Stimulated activated CD8-positive, alpha-beta memory T cell treated with anti-CD3 and anti-CD28 coated beads, Interleukin-7, amount 100 ng/mL, for 1 hour (primary cell): ENCODE results near the gene SOBP.

Source experiments
- DNase-seq, 2 donors: peaks; one replicate each; pipeline ENCODE4 v3.0.0-alpha.2; 2020; ENCODE audit warnings: low read depth in 2 of 2

The SOBP gene

DNA sequence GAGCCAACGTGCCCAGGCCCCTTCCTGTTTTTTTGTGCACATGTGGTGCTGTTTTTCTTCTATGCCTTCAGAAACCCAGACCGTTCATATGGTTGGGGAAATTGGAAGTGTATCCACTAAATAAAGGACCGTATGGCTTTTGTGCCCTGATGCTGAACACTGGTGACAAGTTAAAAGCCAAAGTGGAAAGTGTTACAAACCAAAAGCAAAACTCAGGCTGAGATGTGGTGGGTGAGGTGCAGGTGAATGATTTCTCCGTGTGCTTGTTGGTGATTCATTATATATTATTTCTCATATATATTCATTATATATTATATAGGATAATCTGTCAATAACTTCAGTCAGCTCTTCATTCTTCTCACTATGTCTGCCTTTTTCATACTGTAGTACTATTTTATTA is 148.6 kb downstream of the SOBP start:
- no peak for DNase-seq

DNA sequence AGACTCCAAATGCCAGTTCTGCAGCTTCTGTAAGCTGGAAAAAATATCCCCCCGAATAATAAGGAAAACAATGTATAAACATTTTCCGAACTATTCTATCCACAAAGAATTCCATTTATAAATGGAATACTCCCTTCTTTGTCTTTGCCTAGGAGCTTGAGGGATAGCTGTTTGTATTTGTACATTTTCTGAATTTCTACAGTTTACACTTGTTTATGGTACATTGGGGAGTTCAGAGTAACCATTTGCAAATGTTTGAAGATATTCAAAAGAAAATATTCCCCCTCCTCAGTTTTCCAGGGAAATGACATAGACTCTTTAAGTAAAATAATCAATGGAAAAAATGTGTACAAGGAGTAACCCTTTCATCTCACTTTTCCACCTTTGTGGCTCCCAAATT is 149.6 kb downstream of the SOBP start:
- DNase-seq = no peak

DNA sequence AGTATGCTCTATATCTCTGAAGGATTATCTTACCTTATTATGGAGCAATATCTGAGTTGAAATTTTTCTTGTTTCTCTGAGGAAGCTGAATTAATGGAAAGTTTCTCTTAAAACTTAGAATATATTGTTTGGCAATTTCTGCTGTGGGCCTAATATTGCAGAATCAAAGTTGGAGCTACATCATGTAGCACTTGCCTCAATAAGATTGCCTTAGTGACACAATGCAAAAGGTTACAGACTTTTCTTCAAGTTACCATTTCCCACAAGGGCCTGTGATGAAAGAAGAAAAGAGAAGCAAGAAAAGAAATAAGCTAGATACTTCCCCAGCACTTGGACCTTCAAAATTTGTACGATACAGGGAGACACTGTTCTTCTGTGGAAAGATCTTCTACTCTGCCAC is 151.2 kb downstream of the SOBP start:
- DNase-seq = no peak

DNA sequence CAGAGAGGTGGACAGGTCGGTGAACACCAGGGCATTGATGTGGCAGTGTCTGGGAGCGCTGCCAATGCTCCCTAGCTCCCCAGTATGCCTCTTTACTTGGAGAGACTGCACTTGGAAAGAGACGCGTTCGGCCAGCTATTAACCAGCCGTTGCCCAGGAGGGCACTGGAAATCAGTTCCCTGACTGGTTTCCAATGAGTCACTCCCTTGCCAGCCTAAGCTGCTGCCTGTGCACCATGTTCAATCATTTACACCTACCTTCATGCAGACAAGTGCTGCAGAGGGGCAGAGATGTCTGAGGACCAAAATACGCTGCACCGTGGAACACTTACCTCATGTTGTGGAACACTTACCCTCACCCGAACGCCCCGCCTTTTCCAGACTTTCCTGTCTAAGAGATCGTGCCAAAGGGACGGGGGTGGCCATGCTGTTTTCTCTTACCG is 151.6 kb downstream of the SOBP start:
- no peak for DNase-seq

DNA sequence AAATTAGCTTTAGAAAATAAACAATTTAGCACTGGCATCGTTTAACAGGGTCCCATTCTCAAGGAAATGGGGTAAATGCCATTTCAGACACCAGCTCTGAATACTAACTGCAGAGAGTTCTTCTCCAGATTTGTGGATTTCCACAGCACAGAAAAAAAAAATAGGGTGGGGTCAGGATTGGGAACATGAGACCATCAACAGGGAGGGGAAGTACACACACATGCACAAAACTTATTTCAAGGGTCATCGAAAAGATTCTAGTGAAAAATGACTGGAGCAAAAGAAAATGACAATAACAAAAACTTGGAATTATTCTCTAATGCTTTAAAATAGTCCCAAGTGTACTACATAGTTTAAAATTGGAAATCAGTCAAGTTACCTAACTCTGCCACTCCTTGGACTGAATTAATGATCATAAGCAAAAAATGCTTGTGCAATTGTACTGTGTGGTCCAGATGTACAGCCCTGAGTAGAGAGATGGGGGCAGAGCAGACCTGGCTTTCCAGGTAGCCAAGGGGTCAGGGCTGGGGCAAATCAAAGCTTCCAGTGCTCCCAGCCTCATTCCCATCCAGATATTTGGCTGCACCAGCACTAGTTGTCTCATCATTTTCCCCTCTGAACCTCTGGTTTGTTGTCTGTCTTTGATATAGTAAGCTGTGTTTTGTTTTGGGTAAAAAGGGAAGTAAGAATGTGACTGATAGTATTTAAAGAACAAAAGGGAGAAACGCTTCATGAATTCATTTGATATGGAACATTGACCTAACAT is 152.4 kb downstream of the SOBP start:
- DNase-seq = no peak

DNA sequence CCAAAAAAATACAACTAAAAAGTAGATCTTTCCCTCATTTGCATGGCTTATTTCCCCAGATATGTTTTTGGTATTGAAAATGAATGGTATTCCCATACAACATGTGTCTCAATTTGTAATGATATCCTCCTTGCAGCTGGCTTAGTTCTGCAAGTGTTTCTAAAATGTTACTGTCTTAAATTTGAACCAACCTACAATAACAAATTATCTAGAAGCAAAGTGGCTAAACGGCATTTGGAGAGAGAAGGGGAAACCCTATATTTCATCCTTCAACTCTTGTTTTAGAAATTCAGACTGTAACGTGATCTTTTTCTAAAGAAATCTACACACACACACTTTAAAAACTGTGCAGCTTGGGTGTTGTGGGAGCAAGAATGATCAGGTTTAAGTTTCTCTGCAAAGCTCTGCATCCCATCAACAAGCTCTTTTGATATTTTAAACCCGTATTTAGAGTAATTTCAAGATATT is 153.0 kb downstream of the SOBP start:
- no peak for DNase-seq

DNA sequence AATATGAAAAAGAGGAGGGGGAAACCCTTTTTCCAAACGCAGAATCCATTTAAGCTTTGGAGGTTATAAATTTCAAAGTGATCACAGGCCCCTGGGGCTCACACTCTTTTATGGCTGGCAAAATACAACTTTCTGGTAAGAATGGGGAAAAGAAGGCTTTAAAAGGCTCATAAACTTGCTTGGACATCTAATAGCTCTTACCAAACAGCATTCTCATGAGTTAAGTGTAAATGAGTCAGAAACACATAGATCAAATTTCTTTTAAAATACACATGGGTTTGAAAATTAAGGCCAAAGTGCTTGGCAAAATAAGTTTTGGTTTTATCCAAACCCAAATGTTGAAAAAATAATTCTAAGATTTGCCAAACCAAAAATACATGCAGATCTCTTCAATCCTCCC is 154.6 kb downstream of the SOBP start:
- no peak for DNase-seq

DNA sequence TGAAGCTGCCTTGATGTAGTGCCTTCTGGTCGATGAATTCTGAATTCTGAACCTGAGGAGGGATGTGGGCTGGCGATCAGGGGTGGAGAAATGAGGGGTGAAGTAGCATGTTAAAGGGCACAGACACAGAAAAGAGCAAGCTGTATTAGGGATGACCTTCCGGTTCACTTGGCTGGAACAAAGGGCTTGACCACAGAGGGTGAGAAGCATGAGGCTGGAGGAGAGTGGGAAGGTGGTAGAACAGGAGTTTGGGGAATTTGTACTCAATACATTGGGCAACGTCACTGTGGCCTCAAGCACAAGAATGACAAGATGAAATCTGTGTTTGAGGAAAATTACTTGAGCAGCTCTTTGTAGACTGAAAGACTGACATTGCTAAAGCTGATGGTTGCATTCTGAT is 155.8 kb downstream of the SOBP start:
- DNase-seq = no peak

DNA sequence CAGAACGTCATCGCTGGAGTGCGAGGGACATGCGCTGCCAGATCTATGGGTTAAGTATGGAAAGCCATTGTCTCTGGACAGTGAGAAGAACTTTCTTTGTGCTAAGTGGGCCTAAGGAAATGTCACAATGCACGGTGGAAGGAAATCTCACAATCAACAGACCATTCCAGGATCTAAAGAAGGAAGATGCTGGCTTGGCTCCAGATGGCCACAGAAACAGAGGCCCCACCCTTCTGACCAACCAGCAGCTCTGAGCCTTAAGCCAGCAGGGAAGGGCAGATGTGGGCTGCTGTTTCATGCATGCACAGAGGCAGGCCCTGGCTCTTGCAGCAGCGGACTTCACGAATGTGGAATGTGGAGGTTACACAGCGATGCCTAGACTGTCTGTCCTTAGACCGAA is 156.3 kb downstream of the SOBP start:
- no peak for DNase-seq

DNA sequence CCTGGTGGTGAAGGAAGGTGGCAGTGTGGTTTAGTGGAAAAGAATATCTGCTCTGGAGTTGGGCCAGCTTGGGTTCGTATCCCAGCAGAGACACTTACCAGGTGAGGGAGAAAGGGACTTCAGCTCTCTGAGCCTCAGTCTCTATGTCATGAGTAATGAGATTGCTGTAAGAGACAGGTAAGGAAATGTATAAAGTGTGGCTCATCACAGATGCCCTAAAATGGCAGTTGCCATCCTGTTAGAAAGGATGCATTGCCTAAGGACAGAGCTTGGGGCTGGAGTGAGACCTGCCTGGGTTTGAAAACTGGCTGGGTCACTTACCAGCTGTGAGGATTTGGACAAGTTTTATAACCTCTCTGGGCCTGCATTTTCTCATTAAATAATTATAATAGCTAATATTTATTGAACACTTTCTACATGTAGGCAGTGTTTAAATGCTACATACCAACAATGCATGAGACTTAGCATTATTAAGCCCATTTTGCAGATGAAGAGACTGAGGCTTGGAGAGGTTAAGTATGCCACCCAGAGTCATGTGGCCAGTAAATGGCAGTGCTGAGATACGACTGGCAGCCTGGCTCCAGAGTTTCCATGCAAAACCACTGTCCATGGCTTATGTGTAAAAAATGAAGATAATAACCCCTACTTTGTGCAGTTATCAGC is 157.0 kb downstream of the SOBP start:
- no peak for DNase-seq

DNA sequence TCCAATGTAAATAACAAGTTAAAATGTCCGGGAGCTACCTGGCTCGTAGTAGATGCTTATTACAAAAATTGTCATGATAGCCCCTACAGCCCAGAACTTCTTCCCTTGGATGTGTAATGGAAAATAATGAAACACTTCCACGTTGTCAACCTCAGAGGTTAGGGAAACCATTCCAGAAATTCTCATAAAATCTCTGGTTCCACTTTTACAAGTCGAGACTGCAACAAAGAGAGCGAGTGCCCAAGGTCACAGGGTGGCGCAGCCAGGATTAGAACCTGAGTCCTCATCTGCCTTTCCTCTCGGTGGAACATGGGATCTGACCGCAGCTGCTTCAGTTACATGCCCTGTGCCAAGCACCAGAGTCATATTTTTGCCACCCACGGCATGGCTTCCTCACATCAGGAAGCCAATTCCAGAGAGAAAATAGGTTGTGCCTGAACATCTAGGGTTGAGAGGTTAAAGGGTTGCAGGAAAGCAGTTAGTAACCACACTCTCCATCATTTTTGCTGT is 157.6 kb downstream of the SOBP start:
- no peak for DNase-seq

DNA sequence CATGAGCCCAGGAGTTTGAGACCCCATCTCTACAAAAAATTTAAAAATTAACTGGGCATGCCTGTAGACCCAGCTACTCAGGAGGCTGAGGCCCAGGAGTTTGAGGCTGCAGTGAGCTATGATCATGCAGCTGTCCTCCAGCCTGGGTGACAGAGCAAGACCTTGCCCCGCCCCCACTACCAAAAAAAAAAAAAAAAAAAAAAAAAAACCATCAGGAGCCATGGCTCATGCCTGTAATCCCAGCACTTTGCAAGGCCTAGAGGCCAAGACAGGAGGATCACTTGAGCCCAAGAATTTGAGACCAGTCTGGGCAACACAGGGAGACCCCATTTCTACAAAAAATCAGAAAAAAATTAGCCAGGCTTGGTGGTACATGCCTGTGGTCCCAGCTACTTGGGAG is 159.1 kb downstream of the SOBP start:
- DNase-seq = no peak

DNA sequence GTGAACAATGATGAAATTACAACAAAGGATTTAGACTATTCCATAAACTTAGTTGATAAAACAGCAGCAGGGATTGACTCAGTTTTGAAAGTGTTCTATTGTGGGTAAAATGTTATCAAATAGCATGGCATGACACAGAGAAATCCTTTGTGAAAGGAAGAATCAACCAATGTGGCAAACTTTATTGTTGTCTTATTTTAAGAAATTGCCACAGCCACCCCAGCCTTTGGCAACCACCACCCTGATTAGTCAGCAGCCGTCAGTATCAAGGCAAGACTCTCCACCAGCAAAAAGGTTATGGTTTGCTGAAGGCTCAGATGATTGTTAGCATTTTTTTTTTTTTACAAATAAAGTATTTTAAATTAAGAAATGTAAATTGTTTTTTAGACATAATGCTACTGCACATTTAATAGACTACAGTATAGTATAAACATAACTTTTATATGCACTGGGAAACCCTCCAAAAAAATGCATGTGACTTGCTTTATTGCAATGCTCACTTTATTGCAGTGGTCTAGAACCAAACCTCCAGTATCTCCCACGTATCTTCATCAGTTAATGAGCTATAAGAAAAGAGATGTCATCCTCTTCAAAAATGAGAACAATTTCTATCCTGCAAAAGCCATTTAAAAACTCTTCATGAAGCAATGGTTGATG is 162.7 kb downstream of the SOBP start:
- no peak for DNase-seq

DNA sequence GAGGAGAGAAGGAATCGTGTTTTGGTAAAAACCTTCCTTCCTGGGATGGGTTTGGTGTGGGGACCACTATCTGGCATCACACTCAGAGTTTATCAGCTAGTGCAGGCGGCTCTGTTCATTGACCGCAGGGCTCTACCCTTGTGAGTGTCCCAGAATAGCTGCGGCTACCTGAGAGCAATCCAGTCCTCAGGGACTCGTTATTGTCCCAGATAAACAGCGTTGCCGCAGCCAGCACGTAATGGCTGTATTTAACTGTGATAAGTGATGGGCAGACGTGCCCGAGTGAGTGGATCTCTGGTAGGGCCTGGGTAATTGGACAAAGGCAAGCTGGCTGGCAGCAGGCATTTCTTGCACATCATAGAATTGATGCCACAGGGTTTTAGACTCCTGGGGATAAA is 163.3 kb downstream of the SOBP start:
- DNase-seq = no peak

DNA sequence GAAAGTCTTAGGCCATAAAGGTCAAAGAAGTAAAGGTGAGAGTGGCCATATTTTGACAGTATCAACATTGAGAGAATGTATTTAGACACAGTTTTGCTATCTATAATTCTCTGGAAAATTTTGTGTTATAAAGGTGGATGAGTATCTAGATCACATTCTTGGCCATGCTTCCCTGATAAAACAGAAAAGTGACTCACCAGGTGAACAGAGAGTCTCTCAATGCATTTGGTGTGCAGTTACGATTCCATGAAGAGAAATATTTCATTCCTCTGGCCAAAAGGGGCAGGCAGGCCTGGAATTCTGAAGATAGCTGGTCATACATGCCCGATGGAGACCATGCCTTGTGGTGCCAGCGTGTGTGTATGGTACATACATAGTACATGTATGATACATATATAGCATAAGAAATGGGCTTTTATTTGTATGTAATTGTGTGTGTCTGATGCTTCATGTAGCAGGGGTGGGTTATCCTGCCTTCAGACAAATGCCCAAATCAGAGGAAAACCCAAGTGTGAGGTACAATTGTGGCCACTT is 164.0 kb downstream of the SOBP start:
- no peak for DNase-seq

DNA sequence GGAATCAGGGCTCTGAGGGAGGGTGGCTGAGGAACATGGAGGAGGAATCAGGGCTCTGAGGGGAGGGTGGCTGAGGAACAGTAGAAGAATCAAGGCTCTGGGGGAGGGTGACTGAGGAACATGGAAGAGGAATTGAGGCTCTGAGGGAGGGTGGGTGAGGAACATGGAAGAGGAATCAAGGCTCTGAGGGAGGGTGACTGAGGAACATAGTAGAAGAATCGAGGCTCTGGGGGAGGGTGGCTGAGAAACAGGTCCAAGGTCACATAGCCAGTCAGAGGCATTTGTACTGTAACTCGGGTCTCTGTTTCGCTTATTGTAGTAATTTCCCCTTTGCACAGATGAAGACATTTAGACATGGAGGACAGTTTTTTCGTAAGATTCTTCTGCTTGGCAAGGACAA is 164.8 kb downstream of the SOBP start:
- DNase-seq = no peak

DNA sequence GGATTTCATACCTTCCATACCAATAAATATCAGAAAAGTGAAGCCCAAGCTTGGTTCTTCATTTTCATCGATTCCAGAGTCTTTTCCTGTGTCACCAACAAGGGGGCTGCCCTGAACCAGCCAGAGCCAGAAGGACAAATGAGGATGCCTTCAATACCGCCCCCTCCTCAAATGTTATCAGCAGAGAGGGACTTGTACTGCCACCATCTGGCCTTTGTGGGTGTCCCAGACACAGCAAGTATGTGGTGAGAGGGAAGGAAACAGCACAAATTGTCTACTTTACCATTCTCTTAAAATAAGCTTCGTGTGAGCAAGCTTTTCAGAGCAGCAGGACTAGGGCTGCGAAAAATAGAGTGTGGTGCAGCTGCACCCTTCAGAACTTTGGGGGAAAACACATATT is 165.3 kb downstream of the SOBP start:
- DNase-seq = no peak

DNA sequence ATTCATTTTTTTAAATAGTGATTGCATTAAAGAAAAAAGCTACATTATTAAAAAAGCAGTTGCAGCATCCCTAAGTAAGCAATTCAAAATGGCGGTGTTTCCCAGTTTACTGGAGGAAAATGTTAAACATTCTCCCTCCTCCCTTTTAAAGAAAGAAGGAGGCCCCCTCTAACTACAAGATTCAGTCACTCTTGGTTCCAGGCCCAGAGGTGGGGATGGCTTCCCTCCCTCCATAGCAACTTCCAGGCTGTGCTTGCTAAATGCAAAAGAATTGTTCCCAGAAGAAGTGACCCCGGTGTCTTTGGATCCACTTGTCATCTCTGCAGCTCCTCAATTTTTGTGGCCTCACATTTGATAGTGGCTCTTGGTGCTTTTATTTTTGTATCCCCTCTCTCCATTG is 165.9 kb downstream of the SOBP start:
- DNase-seq = no peak

DNA sequence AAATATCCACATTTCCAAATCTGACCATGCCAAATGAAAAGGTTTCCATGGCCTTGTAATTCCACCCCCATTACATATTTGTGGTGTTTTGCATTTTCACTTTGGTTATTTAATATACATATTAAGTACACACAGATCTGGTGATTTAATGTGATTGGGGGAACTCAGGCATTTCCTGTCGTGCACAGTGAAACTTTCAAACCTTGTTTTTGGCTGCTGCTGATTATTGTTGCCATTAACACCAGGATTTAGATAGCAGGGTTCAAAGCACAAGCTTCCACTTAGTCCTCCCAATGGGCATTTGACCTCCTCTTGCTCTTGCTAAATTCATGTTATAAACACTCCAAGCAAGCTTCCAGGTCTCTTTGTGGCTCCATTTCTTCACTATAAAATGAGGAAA is 166.5 kb downstream of the SOBP start:
- DNase-seq = no peak

DNA sequence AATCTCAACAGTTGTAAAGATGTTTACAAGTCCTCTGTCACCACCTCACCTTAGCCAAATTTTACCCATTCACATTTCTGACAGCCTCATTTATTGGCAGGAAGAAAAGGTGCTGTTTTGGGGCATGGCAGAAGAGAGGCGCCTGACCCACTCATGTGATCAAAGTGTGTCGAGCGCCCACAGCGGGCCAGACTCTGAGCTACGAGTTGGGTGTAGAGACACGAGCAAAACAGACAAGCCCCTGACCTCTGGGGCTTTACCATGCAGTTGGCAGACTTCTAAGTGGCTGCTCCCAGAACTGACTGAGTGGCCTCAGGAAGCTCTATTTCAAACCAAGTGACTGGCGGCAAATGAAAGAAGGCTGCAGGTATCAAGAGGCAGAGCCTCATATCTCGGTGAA is 167.0 kb downstream of the SOBP start:
- no peak for DNase-seq

DNA sequence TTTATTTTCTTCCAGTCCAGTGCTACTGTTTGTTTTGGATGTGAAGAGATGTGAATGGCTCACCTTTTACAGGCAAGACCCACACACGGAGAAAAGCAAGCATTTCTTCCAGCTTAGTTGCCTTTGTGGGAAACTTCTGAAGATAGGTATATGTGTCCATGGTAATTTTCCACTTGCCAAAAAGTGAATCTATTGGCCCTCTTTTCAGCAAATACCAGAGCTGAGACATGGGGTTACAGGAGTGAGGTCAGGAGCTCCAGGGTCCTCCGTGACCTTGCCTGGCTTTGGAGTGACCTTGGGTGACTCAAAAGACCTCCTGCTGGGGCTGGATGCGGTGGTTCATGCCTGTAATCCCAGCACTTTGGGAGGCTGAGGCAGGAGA is 167.4 kb downstream of the SOBP start:
- DNase-seq = no peak

DNA sequence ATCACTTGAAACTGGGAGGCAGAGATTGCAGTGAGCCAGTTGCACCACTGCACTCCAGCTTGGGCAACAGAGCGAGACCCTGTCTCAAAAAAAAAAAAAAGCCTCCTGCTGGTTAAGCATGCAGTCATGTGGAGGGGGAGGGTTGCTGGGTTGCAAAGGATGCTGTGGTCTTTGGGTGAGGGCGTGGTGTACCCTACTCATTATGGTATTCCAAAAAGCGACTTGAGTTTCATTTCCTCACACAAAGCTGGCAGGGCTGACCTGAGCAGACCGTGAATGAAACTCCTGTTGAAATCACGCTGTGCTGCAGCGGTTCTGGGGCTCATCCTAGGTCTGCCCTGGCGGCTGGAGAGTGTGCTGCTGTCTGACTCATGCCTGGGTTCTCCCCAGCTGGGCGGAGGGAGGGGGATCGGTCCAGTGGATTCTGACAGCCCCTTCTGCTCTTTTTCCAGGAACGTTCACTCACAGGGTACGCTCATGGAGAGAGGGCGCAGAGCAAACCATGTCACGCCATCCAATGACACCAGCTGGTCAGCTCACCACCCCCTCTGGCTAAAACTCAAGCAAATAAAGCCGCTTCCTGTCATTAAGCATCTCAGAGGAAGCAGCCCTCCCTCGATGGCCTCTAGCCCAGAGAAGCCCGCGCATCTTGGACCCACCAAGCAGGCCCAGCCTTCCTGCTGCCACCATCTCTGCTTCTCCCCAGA is 168.0 kb downstream of the SOBP start:
- peak; percentile 14 to 18 for DNase-seq
